ENCODE results near the gene ALDH1B1.

The ALDH1B1 gene

GRCh38 chr9:38442473-38443096 is 50.1 kb downstream of the ALDH1B1 start:
- no peak for DNase-seq

GRCh38 chr9:38443181-38443580 is 50.7 kb downstream of the ALDH1B1 start:
- no peak for DNase-seq

GRCh38 chr9:38443597-38443996 is 51.1 kb downstream of the ALDH1B1 start:
- DNase-seq = no peak

- DNase-seq = no peak
These were observed 52.9 kb downstream of the ALDH1B1 start for GRCh38 chr9:38445154-38446043.

- DNase-seq = no peak
These were observed 55.2 kb downstream of the ALDH1B1 start for GRCh38 chr9:38447703-38448102.
